GM21737 (cell line): ENCODE data around the gene WNT2B.
"Not testable (repeated sequence)": the region's sequence is repeated elsewhere in the genome, so short reads cannot be mapped to it uniquely, and the experiment has no call there.

Source experiments
- ATAC-seq: cut with Tn5 transposase; IDR thresholded peaks from one replicate; pipeline ENCODE4 v1.9.1; 2021; ENCODE audit warnings: mild to moderate bottlenecking, moderate library complexity; ENCODE audit not compliant: unreplicated experiment

The WNT2B gene

DNA sequence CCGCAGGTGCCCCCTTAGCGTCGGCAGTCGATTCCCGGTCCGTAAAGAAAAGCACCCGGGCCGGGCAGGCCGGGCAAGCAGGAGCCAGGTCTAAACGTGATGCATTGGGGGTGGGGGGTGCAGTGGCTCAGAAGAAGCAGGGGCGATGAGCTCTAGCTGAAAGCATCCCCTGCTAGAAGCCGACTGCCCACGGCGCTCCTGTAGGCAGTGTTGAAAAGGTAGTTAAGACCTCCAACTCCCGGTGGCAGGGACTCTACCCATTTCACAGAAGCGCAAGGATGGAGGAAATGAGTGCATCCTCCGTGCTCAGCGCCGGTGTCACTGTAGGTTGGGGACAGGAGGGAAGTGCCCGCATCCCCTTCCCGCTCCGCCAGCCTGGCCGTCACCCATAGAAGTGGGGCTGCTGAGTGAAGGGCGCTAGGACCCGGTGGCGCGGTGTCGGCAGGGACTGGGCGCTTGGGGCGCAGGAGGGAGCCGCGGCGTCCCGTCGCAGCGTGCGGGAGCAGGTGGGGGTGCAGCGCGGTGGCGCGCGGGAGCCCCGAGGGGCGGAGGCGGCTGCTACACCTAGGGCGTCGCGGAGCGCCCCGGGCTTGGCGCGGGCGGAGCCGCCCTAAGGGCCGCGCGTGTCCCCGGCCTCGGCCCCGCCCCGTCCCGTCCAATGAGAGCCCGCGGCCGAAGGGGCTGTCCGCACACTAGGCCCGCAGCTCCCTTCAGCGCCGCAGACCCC, at the start of gene WNT2B:
TSS of gene WNT2B (plus strand) at position 688 of the 727 bp plus-strand sequence. CDS start 298 bp downstream, outside the sequence.
- no peak for ATAC-seq

DNA sequence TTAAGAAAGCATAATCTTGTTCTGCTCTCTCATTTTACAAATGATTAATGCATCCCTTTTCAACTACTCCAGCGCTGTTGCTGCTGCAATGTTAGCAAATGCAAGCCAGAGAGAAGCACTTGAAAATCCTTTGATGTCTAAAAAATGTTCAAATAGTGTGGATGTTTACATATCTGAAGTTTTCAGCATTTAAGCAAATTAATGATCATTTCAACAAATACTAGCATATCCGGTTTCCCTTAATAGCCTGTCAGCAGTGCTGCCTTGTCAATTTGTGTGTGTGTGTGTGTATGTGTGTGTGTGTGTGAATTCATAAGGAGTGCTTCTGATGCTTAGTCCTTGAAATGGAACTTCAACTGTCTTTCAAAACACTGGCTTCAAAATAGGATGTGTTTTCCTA, 48.1 kb upstream of the WNT2B start:
- no peak for ATAC-seq

DNA sequence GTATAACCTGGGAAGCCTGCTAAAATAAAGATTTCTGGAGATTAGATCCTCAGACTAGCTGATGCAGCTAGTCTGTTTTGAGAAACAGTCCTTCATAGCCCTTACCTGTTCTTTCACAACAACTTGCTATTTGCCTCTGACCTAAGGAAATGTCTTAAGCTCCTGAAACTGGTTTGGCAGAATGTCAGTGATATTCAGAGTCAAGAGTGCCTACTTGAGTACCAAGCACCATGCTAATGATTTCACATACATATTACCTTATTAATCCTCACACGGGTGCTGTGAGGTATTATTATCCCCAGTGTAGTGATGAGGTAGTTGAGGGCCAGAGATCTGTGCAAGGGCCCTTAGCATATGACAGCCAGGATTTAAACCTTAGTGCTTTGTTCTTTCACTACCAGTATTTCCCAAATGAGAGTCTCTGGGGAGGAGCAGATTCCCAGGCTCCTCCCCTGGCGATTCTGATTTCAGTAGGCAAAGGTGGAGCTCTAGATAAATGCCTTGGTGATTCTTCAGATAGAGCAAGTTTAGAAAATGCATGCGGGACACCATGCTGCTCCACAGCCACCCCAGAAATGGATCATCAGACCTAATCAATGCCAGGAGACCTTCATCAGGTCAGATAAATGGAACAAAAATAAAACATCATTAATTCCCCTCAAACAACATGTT, 47.4 kb upstream of the WNT2B start:
- no peak for ATAC-seq

DNA sequence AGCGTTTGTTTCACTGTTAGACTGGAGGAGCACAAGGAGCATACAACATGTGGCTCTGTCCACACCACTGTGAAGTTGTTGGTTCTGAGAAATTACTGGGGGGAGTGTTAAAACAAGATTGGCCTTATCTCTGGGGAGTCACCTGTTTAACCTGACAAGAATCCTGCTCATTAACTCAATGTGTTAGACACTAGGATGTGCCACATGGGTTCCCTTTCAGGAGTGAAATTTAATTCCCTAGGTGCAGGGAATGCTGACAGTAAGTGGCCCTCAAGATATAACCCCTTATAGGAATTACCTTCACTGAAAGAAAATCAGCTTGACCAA, 45.8 kb upstream of the WNT2B start:
- ATAC-seq = no peak

DNA sequence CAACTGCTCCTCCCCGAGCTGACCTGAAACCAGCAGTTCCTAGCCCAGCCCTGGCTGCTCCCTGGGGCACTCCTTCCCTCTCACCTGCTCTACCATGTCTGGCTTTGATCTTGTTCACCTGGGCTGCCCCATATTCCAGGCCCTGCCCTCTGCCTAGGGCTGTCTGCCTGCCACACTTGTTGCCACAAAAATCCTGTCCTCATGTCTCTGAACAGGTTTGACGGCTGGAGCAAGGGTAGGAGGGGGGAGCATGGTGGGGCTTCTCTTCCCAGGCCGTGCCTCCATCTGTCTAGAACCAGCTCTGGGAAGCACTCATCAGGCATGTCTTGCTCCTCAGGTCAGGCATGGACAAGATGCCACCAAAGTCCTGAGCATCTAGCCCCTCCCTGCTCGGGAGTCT, 44.3 kb upstream of the WNT2B start:
- no peak for ATAC-seq

DNA sequence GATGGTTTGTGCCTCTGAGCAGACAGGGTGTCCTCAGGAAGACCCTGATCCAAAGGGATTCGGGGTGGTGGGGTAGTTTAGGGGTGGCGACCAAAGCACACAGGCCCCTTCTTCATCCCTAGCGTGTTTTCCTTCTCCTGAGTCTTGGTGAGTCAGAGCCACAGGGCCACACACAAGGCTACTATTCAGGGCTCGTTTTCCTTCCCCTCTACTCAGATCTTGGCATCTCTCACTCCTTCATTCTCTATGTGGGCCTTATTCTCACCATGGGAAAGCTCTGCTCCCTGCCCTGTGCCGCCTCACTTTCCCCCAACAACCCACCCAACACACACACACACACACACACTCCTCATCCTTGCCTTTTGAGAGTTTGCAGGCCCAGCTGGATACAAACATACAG, 43.6 kb upstream of the WNT2B start:
- no peak for ATAC-seq

DNA sequence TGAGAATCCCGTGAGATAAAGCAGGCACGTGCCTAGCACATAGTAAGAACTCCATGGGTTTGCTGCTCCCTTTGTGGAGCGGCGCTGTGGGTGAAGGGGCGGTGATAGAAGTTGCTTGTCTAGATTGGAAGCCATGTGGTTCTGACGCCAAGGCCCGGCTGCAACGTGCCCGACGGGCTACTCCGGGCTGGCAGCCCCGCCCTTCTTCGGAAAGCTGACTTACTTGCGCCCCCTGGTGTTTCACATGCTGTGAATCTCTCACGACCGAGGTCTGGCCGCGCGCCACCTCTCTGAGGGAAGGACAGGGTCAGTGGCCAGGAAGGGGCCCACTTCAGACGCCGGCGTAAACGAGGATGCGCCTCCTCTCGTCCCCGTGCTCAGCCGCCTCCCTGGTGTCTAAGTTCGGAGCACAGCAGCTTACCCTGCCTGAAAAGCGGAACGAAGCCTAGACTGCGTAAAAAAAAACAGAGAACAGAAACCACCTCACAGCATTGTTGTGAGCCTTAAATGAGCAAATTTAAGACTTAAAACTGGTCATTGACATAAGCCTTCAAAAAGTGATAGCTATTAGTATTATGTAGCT, 42.6 kb upstream of the WNT2B start:
- ATAC-seq = peak; percentile 90

DNA sequence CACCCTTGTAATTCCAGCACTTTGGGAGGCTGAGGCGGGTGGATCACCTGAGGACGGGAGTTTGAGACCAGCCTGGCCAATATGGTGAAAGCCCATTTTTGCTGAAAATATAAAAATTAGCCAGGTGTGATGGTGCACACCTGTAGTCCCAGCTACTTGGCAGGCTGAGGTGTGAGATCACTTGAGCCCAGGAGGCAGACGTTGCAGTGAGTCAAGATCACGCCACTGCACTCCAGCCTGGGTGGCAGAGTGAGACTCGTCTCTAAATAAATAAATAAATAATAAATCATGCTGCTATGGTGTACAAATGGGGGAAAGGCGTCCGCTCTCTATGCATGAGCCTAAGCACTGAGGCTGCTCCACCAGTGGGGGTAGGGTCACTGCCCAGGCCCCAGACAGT, 38.4 kb upstream of the WNT2B start:
- not testable (repeated sequence) for ATAC-seq

DNA sequence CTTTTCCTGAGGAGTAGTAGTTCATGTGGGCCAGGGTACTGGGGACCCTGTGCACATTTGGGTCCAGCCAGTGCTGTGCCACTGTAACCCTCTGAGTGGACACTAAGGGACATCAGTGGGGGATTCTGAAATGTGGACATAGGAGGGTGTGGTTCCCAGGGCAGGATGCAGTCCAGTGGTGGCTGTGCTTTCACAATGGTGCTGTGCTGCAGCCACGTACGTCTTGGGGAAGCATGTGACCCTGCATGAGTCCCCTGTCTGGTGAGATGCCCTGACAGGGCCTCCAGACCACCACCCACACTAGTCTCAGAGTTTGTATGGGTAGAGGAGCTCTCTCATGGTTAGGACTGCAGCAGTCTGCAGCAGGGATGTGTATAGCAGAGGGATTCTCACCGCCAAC, 37.8 kb upstream of the WNT2B start:
- no peak for ATAC-seq

DNA sequence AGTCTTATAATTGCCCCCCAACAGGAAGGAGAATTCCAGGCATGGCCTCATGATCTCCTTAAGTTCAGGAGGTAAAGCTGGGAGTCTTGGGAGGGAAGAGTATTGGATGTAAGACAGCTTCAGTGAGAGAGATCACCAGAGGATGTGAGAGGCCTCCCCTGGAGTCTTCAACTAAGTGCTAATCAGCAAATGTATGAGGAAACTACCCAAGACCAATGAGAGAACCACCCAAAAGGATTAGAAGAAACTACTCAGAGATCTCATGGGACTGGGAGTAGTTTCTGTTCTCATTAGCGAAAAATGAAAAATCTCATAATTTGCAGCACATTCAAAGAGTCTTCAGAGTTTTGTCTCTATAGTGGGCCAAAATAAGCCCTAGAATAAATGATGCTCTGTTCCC, 36.6 kb upstream of the WNT2B start:
- no peak for ATAC-seq

DNA sequence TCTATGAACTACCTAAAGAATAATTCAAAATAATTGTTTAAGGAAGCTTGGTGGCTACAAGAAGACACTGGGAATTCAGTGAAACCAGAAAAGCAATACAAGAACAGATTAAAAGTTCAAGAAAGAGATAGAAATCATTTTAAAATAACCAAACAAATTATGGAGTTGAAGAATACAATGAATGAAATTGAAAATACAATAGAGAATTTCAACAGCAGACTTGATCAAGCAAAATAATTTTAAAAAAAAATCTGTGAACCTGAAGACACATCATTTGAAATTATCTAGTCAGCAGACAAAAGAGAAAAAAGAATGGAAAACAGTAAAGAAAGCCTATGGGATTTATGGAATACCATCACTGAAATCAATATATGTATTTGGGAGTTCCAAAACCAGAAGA, 31.2 kb upstream of the WNT2B start:
- ATAC-seq = no peak

DNA sequence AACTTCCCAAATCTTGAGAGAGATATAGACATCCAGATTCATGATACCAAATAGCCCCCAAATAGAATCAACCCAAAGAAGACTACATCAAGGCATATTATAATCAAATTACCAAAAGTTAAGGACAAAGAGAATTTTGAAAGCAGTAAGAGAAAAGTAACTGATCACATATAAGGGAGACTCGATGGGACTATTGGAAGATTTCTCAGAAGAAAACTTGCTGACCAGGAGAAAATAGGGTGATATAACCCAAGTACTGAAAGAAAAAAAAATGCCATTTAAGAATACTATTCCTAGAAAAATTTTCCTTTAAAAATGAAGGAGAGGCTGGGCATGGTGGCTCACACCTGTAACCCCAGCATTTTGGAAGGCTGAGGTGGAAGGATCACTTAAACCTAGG, 30.5 kb upstream of the WNT2B start:
- ATAC-seq = no peak

DNA sequence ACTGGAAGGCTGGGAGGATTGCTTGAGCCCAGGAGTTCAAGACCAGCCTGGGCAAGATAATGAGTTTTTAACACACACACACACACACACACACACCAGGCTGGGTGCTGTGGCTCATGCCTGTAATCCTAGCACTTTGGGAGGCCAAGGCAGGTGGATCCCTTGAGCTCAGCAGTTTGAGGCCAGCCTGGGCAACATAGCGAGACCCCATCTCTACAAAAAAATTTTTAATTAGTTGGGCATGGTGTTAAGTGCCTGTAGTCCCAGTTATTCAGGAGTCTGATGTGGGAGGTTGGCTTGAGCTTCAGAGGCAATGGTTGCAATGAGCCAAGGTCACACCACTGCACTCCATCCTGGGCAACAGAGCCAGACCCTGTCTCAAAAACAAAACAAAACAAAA, 22.7 kb upstream of the WNT2B start:
- ATAC-seq = not testable (repeated sequence)

DNA sequence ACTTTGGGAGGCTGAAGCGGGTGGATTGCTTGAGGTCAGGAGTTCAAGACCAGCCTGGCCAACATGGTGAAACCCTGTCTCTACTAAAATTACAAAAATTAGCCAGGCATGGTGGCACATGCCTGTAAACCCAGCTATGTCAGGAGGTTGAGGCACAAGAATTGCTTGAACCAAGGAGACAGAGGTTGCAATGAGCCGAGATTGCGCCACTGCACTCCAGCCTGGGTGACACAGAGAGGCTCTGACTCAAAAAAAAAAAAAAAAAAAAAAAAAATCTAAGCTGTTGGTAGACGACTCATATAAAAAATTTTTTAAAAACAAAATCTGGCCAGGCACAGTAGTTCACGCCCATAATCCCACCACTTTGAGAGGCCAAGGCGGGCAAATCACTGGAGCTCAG, 21.1 kb upstream of the WNT2B start:
- ATAC-seq = not testable (repeated sequence)

DNA sequence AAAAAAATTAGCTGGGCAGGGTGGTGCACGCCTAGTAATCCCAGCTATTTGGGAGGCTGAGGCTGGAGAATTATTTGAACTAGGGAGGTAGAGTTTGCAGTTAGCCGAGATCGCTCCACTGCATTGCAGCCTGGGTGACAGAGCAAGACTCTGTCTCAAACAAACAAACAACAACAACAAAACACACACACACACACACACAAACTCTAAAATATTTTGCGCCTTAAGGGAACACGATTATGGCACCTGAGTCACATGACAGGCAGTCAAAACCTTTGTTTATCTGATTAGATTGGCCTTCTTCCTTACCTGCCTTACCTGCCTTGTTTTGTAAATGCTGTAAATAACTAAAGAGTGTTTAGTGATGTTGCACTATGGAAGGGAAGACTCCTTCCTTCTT, 20.6 kb upstream of the WNT2B start:
- no peak for ATAC-seq

DNA sequence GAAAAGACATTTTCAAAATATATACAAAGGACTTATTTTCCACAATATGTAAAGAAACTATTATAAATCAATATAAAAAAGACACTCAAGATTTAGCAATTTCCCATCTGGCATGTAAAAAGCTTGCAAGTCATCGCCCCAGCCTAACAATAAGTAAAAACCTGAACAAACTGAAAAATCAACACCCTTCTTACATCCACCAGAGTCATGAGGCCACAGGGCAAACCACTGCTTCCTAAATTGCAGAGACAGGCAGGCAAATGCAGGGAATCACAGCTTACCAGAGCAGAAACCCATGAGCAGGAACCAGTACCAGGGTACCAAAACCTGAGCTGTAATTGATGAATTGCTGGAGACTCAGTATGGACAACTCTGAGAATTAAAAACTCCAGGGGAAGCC, 16.7 kb upstream of the WNT2B start:
- ATAC-seq = no peak

DNA sequence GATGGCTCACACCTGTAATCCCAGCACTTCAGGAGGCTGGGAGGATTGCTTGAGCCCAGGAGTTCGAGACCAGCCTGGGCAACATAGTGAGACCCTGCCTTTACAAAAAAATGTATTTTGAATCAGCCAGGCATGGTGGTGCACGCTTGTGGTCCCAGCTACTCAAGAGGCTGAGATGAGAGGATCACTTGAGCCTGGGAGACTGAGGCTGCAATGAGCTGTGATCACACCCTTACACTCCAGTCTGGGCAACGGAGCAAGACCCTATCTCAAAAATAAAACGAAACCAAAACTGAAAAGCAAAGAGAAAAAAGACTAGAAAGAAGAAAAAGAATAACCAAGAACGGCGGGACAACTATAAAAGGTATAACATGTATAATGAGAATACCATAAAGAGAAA, 15.4 kb upstream of the WNT2B start:
- no peak for ATAC-seq

DNA sequence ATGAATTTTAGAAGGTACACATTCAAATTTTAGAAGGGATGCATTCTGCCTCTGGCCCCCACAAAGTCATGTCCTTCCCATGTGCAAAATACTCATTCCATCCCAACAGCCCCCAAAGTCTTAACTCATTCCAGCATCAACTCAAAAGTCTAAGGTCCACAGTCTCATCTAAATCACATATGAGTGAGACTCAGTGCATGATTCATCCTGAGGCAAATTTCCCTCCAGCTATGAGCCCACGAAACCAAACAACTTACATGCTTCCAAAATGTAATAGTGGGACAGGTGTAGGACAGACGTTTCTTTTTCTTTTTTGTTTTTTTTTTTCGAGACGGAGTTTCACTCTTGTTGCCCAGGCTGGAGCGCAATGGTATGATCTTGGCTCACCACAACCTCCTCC, 12.5 kb upstream of the WNT2B start:
- ATAC-seq = no peak

DNA sequence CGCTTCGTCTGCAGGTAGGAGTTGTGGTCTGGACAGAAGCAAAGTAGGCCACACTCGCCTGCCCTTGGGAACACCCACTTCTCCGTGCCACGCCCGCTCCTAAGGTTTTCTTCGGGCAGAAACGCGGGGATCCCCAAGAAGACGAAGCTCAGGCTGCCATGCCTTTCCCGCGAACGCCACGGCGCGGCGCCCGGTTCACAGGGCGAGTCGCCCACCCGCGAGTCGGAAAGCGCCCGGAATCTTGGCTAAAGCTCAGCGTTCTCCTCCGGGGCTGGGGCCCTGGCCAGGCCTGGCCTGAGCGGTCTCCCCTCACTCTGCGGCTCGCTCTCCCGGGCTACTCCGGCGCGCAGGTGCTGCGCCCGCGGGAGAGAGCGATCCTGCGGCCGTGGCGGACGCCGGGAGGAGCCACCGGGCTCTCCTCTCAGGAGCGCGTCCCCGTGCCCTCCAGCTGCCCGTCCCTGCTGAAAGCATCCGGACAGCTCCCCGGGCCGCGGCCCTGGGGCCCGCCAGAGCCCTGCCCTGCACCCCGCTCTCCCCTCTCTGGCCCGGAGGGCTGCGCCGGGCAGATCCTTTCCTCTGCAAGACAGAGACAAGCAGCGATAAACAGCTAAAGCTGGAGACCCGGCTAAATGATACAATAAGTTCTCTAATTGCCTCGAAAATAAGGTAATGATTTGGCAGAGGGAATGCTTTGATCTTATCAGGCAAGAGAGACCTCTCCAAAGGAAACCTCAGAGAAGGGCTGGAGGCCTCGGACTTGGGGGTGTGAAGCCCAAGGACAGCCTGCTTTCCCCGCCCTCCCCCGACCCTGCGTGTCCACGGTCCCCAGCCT, 6.7 kb upstream of the WNT2B start:
- no peak for ATAC-seq

DNA sequence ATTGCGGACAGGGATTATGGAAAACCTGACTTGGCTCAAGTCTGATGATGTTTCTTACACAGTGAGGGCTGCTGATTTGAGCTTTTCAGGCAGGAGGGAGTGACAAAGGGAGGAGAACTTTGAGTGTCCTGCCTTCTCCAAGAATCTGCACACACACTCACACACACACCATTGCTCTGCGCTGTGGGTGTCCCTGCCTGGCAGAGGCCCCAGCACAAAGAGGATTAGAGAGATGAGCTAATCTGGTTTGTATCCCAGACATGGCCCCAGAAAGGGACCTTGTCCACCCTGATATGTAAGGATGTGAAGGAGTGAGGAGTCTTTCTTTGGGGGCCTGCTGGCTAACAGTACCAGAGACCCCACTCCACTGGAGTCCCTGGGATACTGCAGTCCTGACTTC, 5.9 kb upstream of the WNT2B start:
- ATAC-seq = no peak

DNA sequence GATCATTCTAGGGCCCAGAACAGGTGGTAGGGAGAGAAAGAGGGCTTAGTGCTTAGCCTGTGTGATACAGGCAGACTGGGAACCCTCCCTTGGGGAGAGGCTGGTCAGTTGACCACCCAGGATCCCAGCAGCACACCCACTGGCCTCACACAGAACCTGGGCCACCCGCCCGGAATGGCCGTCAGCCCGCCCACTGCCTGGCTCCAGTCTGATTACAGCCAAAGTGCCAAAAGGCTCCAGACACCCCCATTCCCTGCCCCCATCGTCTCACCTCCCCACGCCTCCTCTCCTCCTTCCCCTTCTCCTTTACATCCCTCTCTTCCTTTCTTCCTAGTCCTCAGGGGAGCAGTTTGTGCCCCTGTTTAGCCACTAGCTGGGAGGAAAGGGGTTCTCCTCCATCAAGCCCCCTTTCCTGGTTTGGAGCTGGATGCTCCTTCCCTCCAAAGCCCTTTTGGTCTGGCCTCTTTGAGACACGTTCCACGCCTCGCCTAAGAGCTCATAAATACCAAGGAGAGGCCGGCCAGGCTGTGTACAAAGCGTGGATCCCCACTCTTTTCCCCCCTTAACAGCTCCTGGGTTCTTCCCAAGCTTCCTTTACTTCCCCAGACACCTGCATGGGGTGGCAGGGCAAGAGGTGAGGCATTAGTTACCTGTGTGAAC, 4.6 kb upstream of the WNT2B start:
- ATAC-seq = no peak
